Stimulated activated CD8-positive, alpha-beta memory T cell treated with anti-CD3 and anti-CD28 coated beads, Interleukin-15, amount 100 ng/mL, for 48 hours (primary cell): ENCODE results near the gene TMPRSS11F.

ENCODE experiments used
- DNase-seq, 2 donors: peaks; one replicate each; pipeline ENCODE4 v3.0.0-alpha.2; 2020; ENCODE audit warnings: low read depth in 2 of 2

Gene TMPRSS11F

DNA sequence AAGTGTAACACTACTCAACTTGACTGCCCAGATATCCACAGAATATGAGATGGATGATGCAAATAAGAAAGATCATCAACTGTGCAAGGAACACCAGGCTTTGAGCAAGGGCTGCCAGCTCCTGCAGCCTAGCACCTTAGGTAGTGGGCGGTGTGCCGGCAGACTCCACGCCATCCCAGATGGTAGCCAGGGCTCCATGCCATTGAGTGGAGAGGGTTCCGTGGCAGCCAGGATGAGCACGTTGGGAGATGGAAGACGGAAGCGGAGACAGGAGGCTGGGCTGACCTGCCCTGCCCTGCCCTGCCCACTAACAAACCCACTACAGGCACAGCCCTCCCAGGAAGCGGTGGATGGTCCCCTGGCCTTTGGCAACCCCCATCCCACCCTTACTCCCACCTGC is 51.9 kb downstream of the TMPRSS11F start:
- no peak for DNase-seq

DNA sequence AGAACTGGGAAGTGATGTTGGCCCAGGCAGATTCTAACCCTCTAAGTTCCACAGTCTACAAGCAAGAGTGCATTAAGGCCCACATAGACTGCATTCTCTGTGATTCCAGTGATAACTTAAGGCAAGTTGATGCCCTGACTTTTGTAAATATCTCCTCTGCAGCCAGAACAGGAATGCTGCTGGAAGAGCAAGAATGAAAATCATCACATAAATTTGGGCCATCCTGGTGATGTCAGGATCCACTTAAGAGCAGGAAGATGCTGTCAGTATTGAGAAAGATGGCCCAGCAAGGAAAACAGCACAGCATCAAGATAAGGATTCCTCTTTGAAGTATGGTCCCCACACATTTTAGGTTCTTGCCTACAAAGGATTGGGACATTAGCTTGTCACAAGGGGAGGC is 52.4 kb downstream of the TMPRSS11F start:
- no peak for DNase-seq

DNA sequence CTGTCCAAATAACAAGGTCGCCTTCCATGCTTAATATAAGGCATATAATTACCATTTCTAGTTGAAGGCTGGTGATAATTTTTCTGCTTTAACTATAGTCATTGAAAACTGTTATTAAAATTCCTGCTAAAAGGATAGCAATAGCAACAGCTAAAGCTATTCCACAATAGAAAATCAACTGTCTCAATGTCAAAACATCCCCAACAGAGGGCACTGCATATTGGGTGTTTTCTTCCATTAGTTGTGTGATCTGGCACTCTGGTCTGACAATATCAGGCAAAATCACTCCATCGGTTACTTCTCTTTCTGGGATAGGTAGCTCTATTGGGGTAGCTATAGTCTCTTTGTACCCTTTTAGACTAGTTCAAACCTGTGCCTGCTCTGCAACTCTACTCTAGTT is 53.5 kb downstream of the TMPRSS11F start:
- DNase-seq = no peak

DNA sequence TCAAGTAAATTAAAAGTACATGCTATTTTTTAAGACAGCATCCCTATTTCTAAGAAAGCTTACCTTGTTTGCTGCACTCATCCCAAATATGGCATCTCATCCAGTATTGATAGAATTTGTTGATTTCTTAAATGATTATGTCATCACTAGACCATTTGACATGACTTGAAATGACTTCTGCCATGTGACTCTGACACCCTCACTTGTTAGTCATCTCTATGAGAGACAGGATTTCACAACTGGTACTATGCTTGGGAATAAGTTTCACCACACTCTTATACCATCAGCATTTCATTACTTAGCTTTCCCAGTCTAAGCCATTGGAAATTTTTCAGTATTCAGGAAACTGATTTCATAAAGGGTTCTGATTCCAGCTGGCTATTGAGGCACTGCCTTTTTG is 55.3 kb downstream of the TMPRSS11F start:
- no peak for DNase-seq

DNA sequence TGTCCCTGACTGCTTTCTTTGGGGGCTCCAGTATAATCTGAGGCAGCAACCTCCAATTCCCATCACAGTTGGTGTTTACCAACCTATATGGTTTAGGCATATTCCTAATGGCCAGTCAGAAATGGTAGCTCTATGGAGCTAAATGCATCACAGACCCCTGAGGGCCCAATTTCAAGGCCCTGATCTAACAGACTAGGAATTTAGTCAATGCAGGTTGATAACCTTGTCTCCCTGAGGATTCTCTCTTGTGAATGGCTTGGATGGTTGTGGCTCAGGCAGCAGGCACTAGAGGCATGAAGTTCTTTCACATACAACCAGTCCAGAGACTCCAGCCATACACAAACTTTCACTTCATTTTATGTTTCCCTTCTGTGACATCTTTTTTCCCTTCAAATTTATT is 59.4 kb downstream of the TMPRSS11F start:
- DNase-seq = no peak

DNA sequence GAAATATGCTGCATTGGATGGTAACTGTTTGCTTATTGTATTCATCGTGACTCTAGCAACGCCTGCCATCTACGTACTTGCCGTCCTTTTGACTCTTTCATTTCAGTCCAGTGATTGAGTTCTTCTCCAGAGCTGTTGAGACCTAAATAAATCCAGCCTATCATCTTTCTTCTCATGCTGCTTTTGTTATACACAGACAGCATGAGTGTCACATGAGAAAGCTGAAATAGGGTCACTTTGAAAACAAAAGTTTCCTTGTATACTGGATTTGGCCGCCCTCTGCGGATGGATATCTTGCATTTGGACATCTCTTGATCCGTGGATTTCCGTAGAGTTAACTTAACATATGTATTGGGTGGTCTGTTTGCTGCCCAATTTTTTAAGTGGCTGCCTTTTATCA is 67.2 kb downstream of the TMPRSS11F start:
- DNase-seq = no peak

DNA sequence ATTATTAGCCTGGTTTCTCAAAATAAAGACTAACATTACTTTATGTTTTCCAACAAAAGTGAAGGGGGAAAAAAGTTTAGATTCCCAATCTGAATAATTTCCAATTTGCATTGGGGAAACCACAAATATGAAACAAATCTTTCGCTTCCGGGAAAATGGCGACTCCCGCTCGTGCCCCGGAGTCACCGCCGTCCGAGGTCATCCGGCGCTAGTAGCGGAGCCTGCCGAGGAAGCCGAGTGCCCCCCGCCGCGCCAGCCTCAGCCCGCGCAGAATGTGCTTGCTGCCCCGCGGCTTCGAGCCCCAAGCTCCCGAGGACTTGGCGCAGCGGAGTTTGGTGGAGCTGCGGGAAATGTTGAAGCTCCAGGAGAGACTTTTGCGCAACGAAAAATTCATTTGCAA is 91.4 kb downstream of the TMPRSS11F start:
- DNase-seq = no peak

DNA sequence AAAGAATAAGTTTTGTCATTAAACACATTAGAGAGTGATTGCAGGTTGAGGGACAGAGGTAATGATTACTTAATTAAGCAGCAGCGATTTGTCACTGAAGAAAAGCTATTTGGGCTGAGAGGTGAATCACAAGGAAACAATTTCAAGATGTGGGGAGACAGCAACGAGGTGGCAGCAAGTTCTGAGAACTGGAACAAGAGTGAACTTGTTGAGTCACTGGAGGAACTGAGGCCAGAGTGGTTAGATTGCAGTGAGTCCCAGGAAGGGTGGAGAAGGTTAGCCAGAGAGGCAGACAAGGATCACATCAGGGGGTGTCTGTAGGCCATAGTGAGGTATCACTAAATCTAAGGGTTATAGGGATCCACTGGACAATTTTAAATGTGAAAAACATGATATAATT is 108.5 kb downstream of the TMPRSS11F start:
- DNase-seq = no peak

DNA sequence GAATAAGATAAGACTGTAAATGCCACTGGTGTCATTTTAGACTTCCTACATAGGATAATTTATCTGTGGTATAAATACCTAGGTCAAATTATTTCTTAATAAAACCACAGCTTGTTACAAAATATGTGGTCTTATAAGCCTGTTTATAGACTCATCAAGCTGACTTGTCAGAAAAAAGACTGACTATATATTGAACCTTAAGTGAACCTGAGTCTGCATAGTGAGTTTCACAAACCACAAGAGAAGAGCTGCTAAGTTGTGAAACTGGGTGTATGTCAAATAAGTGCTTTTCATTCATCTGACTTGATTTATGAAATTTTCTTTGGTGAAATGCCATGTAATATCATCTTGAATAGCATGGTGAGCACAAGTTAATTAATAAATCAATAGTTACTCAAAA is 118.0 kb downstream of the TMPRSS11F start:
- DNase-seq = no peak
